Osteoblast (primary cell): ENCODE results near the gene HNRNPL. TPM values are rescaled to one million over a fixed set of nuclear protein-coding genes. Genes with fewer than 3 reads are reported as not detected.

Experiments used
- DNase-seq: peaks from one replicate; pipeline ENCODE4 v3.0.0; 2011; ENCODE audit warnings: low spot score, mixed read lengths; ENCODE audit not compliant: insufficient read length; ENCODE audit errors: missing footprints
- H2AFZ ChIP-seq: 2 replicates; pipeline ENCODE4 v1.6.0; 2011; ENCODE audit warnings: mild to moderate bottlenecking, low read length
- H3K27ac ChIP-seq: 2 replicates; pipeline ENCODE4 v1.5.1; 2011; ENCODE audit warnings: mild to moderate bottlenecking, low read depth, low read length, moderate library complexity
- H3K27me3 ChIP-seq: 2 replicates; pipeline ENCODE4 v1.6.0; 2012; ENCODE audit warnings: mild to moderate bottlenecking, control low read depth, inconsistent platforms, low read length, moderate library complexity; ENCODE audit not compliant: insufficient read depth
- H3K36me3 ChIP-seq: 2 replicates; pipeline ENCODE4 v1.5.1; 2011; ENCODE audit warnings: mild to moderate bottlenecking, low read length, control low read depth, moderate library complexity; ENCODE audit not compliant: insufficient read depth
- H3K4me1 ChIP-seq: 2 replicates; pipeline ENCODE4 v1.5.1; 2011; ENCODE audit warnings: mild to moderate bottlenecking, low read length, control low read depth, moderate library complexity; ENCODE audit not compliant: insufficient read depth
- H3K4me2 ChIP-seq: 2 replicates; pipeline ENCODE4 v1.6.0; 2011; ENCODE audit warnings: mild to moderate bottlenecking, low read length; ENCODE audit not compliant: insufficient read depth
- H3K4me3 ChIP-seq: fragments of 200-600 bp; sonication (generic); 3 replicates; pipeline ENCODE4 v1.5.1; 2012; ENCODE audit warnings: mild to moderate bottlenecking, low read length, inconsistent platforms; ENCODE audit not compliant: insufficient read depth
- H3K79me2 ChIP-seq: 2 replicates; pipeline ENCODE4 v1.6.0; 2012; ENCODE audit warnings: mild to moderate bottlenecking, low read length, control low read depth, inconsistent platforms; ENCODE audit not compliant: insufficient read depth
- H3K9me3 ChIP-seq: 2 replicates; pipeline ENCODE4 v1.5.1; 2011; ENCODE audit warnings: low read depth, low read length, control low read depth
- H4K20me1 ChIP-seq: 2 replicates; pipeline ENCODE4 v1.6.0; 2012; ENCODE audit warnings: mild to moderate bottlenecking, low read length, control low read depth; ENCODE audit not compliant: insufficient read depth
- CTCF ChIP-seq: IDR thresholded peaks from 2 replicates; pipeline ENCODE4 v1.5.1; 2011; ENCODE audit warnings: mild to moderate bottlenecking, low read depth, low read length, moderate library complexity; ENCODE audit errors: extremely low read depth
- total RNA-seq: library from RNA; depleted of rRNA; stranded (reverse); fragments of >200 nt; gene quantifications from 2 replicates; pipeline ENCODE4 v1.2.3, GENCODE V29; 2012

HNRNPL gene
- total RNA-seq, 1 donor: 188 TPM

GRCh38 chr19:38853214-38853613, 3.4 kb upstream of the HNRNPL start:
- peaks cover 9% of the 10 kb centered on the region for H4K20me1 ChIP-seq
- peak overlapping the region; percentile 88 for H3K4me3 ChIP-seq
- no peak for TF ChIP-seq CTCF
- peaks cover 24% of the 10 kb centered on the region for H3K4me1 ChIP-seq
- peak overlapping the region; percentile 87 for H3K27ac ChIP-seq
- H3K4me2 ChIP-seq: peak overlapping the region; percentile 96
- DNase-seq: no peak
- H3K27me3 ChIP-seq: no peaks in the 10 kb centered on the region
- H3K9me3 ChIP-seq: no peaks in the 10 kb centered on the region
- H3K79me2 ChIP-seq: peaks cover 10% of the 10 kb centered on the region
- H3K36me3 ChIP-seq: peaks cover 4% of the 10 kb centered on the region
- H2AFZ ChIP-seq: peak overlapping the region; percentile 91

GRCh38 chr19:38852231-38853044, 2.7 kb upstream of the HNRNPL start:
- peaks cover 12% of the 10 kb centered on the region for H3K36me3 ChIP-seq
- peak overlapping the region; percentile 87 for H3K27ac ChIP-seq
- H3K79me2 ChIP-seq: peaks cover 18% of the 10 kb centered on the region
- peaks cover 17% of the 10 kb centered on the region for H4K20me1 ChIP-seq
- peak overlapping the region; percentile 88 for H3K4me3 ChIP-seq
- no peaks in the 10 kb centered on the region for H3K9me3 ChIP-seq
- peaks cover 29% of the 10 kb centered on the region for H3K4me1 ChIP-seq
- H2AFZ ChIP-seq: peak overlapping the region; percentile 91
- H3K27me3 ChIP-seq: no peaks in the 10 kb centered on the region
- peak; percentile 98 for DNase-seq
- H3K4me2 ChIP-seq: peak overlapping the region; percentile 96
- TF ChIP-seq CTCF: no peak

- TF ChIP-seq CTCF: no peak
- Histone ChIP-seq H3K27ac (peak overlapping the region; percentile 87), H3K27me3 (no peaks in the 10 kb centered on the region), H3K4me2 (peak overlapping the region; percentile 96), H4K20me1 (peaks cover 24% of the 10 kb centered on the region), H3K36me3 (peaks cover 19% of the 10 kb centered on the region), H2AFZ (peak overlapping the region; percentile 67), H3K4me1 (peaks cover 27% of the 10 kb centered on the region), H3K9me3 (no peaks in the 10 kb centered on the region), H3K4me3 (peak overlapping the region; percentile 88), H3K79me2 (peaks cover 25% of the 10 kb centered on the region)
- DNase-seq: peak; percentile 100
Measured at GRCh38 chr19:38851622-38852230, 1.9 kb upstream of the HNRNPL start.
